CD4-positive, alpha-beta T cell treated with Interleukin-21 for 1 hour (primary cell): Measurements from ENCODE around the gene FRMD5.

Experiments used
- DNase-seq: peaks from one replicate; pipeline ENCODE4 v3.0.0-alpha.2; 2020

FRMD5 gene

GRCh38 chr15:43958861-43959330 lies 236.2 kb downstream of the FRMD5 start:
- no peak for DNase-seq

DNA sequence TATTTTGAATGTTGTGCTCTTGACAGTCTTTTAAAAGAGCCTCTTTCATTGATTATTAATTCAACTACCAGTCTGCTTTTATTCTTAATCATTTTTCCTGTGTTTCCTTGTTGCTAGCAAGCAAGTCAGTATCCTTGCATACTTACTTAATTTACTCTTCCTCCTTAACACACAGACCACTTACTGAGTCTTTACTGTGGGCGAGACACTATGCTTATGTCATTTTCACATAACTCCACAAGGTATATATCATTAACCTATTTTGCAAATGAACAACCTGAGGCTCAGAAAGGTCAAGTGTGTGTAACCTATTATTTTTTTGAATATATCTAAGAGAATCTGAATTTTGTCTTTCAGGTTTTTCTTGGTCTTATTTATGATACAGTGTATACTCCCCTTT lies 237.3 kb downstream of the FRMD5 start:
- no peak for DNase-seq

DNA sequence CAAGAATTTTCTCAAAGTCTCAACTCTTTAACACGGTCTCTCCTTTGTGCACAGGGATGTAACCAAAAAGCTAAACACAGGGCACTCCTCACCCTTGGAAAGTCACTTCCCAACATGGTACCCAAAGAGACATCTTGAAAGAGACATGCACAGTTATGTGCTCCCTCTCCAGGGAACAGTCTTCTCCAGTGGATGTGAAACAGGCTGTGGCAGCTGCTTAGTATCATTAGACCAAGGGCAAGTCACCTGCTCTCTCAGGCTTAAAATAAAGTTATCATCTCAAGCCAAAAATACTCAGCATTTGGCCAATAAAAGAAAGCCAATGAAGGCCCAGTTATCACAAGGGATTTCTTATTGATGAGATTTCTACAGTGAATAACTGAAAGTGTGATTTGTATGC lies 239.9 kb downstream of the FRMD5 start:
- no peak for DNase-seq

DNA sequence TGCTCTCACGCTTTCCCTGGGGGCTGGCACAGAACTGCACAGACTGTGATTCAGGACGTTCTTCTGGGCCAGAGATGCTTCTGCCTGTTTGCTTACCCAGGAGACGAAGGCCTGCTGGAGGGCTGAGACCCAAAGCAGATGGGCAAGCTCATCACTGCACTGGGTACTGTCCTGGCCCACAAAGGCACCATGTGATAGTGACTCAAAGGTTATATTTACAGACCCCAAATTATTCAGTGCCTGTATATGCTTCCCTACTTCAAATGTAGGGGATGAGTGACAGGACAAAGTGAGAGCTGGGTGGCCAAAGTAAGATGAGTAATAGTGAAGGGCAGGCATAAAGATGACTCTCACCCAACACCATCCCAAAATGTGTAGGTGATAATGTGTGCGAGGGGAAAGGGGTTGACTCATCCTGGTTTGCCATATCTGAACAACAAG lies 240.9 kb downstream of the FRMD5 start:
- DNase-seq, result no peak

DNA sequence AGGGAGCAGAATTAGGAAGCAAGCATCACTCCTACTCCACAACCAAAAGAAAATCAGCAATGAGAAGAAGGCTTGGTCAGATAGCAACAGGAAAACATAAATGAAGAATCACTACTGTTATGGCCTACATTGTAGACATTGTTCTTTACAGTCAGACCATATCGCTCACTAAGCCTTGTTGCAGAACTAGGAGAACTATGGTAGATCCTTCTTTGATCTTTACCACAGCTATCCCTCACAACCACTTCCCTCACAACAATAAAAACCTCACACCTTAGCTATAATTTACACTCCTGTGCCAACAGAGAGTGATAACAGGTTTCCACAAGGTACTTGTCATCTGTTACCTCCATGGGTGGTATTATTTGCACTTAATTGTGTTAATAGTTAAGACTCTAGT lies 241.7 kb downstream of the FRMD5 start:
- no peak for DNase-seq

- no peak for DNase-seq
Measured at GRCh38 chr15:43950531-43950930, 244.5 kb downstream of the FRMD5 start.

- no peak for DNase-seq
Measured at GRCh38 chr15:43948691-43949325, 246.3 kb downstream of the FRMD5 start.

GRCh38 chr15:43943511-43943910 lies 251.6 kb downstream of the FRMD5 start:
- no peak for DNase-seq

DNA sequence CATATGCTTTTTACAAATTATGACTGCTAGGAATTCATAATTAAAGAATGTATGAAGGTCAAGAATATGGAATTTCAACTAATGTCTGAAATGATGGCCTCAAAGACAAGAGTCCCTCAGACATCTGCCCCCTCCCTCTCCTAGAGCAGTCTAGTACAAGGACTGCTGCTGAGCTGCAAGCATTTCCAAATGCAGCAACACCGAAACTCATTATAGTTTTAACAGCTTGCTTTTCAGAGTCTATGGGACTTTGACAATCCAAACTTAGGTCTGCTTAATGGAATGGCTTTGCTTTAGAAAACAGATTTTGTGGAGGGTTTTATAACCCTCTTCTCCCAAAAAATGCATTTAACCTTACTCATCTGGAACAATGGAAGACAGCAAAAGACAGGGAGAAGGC lies 252.9 kb downstream of the FRMD5 start:
- DNase-seq, result no peak

DNA sequence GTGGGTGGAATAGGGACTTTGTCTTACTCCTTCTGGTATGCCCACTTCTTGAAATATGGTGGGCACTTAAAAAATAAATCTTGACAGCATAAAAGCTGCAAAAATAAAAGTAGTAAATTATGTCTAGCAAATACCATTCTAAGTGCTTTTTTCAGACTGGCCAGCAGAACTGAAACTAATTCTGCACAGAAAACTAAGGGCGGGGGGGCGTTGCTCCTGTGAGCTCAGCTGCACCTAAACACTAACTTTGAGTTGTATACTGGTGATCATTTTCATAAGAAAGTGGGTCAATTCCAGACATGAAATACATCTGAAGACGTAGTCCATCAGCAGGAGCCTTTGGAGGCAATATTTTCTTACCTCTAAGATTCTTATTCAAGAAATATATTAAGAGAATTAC lies 253.5 kb downstream of the FRMD5 start:
- no peak for DNase-seq

DNA sequence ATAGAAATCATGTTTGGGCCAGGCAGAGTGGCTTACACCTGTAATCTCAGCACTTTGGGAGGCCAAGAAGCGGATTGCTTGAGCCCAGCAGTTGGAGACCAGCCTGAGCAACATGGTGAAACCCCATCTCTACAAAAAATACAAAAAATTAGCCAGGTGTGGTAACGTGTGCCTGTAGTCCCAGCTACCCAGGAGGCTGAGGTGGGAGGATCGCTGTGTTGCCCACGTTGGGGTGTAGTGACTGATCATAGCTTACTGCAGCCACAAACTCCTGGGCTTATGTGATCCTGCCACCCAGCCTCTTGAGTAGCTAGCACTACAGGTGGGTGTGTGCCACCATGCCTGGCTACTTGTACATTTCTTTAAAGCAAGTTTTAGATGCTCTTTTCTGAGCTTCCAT lies 254.0 kb downstream of the FRMD5 start:
- DNase-seq, result no peak

- no peak for DNase-seq
Measured at GRCh38 chr15:43939070-43939469, 256.0 kb downstream of the FRMD5 start.

GRCh38 chr15:43934480-43934879 lies 260.6 kb downstream of the FRMD5 start:
- DNase-seq, result no peak

GRCh38 chr15:43932907-43933306 lies 262.2 kb downstream of the FRMD5 start:
- DNase-seq, result no peak

DNA sequence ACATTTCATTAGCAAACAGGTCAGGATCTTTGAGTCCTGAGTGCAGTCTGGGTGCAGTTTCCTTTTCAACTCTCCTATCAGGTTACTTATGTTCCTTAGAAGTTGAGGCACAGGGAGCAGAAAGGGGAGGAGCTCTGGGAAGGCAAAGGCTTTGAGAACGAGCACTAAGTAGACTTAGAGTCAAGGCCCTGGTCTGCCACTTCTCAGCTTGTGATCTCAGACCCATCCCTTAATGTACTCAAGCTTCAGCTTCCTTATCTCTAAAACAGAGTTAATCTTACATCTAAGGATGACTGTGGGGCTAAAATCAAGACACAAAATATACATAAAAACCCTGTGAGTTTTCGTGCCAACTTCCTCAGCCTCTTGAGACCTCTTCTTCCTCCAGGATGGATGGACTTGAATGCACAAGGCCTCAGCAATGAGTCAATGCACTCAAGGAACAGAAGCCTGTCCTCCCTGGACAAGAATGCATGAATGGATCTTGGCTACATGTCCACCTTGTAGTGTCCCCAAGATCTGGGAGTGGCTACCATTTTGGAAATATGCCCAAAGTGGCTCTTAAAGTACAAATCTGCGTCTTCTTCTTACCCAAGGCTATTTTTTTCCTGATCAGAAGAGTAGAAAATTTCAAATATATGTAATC lies 263.2 kb downstream of the FRMD5 start:
- no peak for DNase-seq

DNA sequence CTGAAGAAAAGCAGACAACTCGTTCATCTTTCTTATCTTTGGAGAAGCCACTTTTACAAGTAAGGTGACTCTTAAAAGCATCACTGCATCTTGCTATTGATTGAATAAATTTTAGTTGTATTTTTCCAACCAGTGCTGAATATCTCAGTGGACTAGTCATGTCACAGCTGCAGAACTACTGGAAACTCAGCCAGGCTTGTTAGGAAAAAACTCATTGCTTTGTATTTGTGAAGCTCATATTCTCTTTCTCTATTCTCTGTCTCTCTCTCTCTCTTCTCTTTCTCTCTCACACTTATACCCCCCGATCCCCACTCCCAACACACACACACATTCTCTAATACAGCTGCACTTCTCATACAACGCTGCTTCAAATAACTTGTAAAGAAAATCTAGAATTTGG lies 264.0 kb downstream of the FRMD5 start:
- no peak for DNase-seq

GRCh38 chr15:43930556-43930955 lies 264.5 kb downstream of the FRMD5 start:
- DNase-seq, result no peak

- DNase-seq, result no peak
Measured at GRCh38 chr15:43930079-43930478, 265.0 kb downstream of the FRMD5 start.

DNA sequence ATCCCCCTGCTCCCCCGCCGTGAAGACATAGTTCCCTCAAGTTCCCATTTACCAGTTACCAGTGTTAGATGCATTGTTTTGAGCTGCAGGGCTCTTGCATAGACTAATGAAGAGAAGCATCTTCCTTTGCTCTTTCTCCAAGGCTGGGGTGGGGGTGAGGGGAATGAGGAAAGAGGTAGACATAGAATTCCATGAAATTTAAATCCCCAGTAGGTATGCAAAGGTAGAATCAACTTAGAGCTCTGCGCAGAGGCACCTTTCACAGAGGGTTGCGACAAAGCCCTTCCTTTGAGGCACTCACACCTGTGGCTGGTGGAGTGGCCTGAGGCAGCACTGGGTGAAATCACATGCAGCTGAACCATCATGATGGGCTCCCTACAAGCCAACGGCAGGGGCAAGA lies 266.9 kb downstream of the FRMD5 start:
- DNase-seq, result no peak

DNA sequence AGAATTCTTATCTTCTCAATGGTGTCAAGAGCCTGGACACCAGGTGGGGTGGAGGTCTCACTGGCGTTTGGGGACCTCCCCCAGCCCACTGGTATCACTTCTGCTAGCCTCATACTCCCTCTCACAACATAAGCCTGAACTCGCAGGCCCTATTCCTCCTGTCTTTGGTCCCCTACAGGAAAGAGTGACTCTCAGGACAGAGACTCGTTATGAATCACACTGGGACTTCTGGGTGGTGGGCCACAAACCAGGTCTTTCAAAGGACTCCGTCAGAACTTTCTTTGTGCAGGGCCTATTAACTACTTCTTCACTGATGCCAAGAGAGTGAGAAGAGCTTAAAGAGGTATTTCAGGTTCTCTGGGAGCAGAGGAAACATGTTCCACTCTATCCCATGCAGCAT lies 267.9 kb downstream of the FRMD5 start:
- DNase-seq, result no peak

DNA sequence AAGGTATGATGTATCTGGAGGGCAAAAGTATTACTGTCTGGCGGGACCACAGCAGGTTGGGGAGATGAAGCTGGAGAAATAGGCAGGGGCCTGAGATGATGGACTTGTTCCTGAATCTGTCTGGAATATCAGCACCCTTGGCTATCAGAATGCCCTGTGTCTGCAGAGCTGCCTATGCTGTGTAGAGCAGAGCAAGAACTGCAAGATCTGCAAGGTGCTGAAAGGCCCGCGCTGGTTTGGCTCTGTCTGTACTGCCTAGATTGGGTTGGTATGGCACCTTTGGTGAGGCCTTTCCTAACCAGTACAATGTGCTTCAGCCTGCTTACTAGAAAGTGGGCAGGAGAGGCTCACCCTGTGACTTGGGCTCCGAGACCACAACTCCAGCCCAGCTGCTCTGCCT lies 271.5 kb downstream of the FRMD5 start:
- DNase-seq, result no peak

DNA sequence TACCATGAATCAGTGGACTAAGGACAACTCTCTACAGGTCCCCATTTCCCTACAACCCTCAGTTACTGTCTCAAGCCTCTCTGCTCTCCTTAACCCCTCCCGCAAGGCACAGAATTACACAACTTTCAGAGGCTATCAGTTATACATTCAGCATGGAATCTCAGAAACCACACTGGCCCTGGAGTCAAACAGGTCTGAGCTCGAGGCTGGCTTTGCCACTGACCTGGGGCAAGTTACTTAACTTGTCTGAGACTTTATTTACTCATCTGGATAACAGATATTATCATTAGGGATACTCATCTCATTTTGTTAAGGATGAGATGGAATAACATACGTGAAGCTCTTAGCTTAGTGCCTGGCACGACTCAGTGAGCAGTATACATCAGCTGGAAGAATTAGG lies 273.1 kb downstream of the FRMD5 start:
- no peak for DNase-seq

- DNase-seq, result no peak
Measured at GRCh38 chr15:43920815-43921214, 274.3 kb downstream of the FRMD5 start.

- DNase-seq, result no peak
Measured at GRCh38 chr15:43920254-43920600, 274.8 kb downstream of the FRMD5 start.
